GM19324 (cell line): Measurements from ENCODE around the gene DGLUCY.
"Not testable (repeated sequence)": the region's sequence is repeated elsewhere in the genome, so short reads cannot be mapped to it uniquely, and the experiment has no call there.

ENCODE experiments used
- ATAC-seq: cut with Tn5 transposase; IDR thresholded peaks from one replicate; pipeline ENCODE4 v1.9.1; 2021; ENCODE audit warnings: mild to moderate bottlenecking, moderate library complexity; ENCODE audit not compliant: unreplicated experiment, low FRiP score

DGLUCY gene

GRCh38 chr14:91230397-91231035 is 116.6 kb downstream of the DGLUCY start:
- ATAC-seq: no peak

DNA sequence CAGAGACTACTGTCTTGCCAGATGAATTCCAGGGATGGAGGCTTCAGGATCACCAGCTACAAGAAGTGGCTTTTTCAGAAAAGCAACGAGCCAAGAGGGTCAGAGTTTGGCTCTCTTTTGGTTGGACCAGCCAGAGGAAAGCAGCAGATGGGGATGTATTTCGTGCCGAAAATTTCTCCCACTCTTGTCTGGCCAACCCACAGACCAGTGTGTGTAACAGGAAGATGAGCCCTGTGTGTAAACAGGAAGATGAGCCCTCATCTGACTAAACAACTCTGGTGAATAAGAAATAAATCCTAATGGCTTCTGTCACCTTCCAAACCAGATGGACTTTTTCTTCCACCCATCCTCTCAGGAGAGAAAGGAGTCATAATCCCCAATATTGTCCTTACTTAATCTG is 117.6 kb downstream of the DGLUCY start:
- ATAC-seq: no peak

- no peak for ATAC-seq
Observed at GRCh38 chr14:91232052-91232451, 118.2 kb downstream of the DGLUCY start.

GRCh38 chr14:91232603-91233002 is 118.7 kb downstream of the DGLUCY start:
- ATAC-seq: no peak

DNA sequence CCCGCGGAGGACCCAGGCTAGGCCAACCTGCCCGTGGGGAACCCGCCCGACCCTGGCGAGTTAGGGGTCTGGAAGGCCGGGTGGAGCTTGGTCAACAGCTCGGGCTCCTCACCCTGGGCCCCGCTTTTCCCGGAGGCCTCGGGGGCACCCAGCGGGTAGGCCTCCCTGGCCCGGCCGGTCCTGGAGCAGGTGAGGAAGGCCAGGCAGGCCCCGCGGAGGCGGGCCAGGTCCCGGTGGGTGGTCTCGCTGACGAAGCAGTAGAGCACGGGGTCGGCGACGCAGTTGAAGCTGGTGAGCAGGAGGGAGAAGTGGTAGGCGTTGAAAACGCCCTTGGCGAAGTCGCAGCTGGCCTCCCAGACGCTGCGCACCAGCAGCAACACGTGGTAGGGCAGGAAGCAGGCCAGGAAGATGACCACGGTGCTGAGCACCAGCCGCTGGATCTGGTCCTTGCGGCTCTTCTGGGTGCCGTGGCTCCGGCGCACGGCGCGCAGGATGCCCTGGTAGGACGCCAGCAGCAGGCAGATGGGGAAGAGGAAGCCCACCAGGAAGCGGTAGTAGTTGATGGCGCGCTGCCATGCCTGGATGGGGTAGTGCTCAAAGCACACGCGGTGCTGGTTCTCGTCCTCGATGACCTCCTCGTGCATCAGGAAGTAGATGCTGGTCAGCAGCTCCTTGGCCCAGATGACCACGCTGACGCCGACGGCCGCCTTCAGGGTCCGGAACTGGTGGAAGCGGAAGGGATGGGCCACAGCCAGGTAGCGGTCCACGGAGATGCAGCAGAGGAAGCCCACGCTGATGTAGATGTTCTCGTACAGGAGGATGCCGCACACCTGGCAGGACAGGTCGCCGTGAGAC is 120.3 kb downstream of the DGLUCY start:
- ATAC-seq: no peak

DNA sequence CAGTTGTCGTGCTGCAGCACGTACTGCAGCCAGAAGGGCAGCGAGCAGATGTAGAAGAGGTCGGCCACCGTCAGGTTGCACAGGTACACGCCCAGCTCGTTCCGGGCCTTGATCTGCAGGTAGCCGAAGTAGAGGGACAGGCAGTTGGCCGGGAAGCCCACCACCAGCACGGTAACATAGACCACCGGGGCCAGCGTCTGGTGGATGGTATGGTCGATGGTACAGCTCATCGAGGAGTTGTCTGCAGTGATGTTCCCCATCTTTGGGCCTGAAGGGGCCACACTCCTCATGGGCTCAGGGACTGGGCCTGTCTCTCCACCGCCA is 120.9 kb downstream of the DGLUCY start:
- no peak for ATAC-seq

- ATAC-seq: no peak
Observed at GRCh38 chr14:91235841-91236240, 122.0 kb downstream of the DGLUCY start.

DNA sequence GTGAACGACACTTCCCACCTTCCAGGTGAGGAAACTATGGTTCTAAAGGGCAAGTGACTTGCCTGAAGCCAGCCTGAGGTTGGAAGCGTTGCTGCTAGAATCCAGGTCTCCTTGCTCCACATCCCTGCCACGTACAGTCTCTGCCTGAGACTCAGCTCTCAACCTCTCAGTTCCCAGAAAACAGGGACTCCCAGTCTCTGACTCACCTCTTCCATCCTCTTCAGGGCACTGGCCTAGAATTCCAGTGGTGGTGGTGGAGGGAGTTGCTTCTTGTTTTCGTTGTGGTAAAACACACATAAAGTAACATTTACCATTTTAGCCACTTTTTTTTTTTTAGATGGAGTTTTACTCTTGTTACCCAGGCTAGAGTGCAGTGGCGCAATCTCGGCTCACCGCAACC is 123.3 kb downstream of the DGLUCY start:
- no peak for ATAC-seq

DNA sequence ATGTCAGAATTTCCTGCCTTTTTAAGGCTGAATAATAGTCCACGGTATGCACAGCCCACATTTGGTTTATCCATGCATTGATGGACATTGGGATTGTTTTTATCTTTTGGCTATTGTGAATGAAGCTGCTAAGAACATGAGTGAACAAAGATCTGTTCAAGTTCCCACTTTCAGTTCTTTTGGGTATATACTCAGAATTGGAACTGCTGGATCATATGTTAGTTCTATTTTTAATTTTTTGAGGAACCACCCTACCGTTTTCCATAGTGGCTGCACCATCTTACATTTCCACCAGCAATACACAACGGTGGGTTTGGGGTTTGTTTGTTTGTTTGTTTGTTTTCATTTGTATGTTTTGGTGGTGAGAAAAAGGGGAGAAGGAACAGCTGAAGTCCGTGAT is 124.2 kb downstream of the DGLUCY start:
- ATAC-seq: no peak

- no peak for ATAC-seq
Observed at GRCh38 chr14:91238661-91239060, 124.8 kb downstream of the DGLUCY start.

DNA sequence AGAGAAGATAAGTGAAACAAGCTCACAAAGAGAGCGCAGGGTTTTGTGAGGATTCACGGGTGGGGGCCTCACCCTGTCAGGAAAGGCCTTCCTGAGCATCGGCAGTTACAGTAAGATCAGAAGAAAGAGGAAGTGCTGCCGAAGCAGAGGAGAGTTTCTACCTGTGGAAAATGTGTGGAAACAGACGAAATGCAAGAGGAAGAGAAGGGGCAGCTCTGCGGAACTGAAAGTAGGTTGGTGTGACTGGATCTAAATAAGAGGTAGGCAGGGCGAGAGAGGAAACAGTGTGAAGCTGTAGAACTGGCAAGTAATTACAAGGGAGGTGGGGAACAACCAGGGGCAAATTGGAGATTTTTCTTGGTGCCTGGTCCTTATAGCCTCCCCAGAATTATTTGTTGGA is 128.0 kb downstream of the DGLUCY start:
- peak; percentile 49 for ATAC-seq

DNA sequence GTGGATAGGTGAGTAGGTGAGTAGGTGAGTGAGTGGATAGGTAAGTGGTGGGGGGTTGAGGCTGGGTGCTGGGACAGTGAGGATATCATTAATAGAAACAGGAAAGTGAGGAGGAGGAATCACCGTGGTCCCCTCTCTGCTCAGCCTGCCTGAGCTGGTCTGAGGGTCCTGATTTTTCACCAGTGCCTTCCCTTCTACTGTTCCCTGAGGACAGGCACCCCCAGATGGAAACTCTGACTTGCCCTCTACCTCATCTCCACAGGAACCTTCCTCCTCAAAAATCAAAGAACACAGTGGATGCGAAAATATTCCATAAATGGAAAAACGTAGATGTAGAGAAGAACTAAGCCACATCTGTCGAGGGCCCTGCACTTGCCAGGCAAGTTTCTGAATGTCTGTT is 128.8 kb downstream of the DGLUCY start:
- ATAC-seq: no peak

GRCh38 chr14:91243074-91243471 is 129.2 kb downstream of the DGLUCY start:
- no peak for ATAC-seq

- ATAC-seq: no peak
Observed at GRCh38 chr14:91244501-91244901, 130.6 kb downstream of the DGLUCY start, which contains the start of gene GPR68. TSS of gene GPR68 (minus strand) at chr14:91244704. CDS start at chr14:91235050, 9,654 bp downstream.

DNA sequence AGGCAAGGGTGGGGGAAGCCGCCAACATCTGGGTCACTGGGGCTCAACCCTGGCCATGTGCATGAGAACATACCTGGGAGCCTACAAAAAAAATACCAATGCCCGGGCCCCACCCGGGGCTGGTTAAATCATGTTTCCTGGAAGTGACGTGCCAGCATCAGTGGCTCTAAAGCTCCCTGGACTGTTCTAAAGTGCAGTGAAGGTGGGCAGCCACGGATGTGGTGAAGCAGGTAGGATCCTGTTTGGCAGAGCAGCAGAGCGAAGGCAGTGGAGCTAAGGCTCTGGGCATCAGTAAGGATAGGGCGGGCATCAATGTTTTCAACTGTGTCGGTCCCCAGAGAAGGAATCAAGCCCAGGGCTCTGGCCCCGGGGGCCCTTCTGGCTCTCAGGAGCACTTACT is 131.2 kb downstream of the DGLUCY start:
- ATAC-seq: no peak

- not testable (repeated sequence) for ATAC-seq
Observed at GRCh38 chr14:91245616-91246015, 131.7 kb downstream of the DGLUCY start.

- ATAC-seq: no peak
Observed at GRCh38 chr14:91246051-91246852, 132.4 kb downstream of the DGLUCY start.

DNA sequence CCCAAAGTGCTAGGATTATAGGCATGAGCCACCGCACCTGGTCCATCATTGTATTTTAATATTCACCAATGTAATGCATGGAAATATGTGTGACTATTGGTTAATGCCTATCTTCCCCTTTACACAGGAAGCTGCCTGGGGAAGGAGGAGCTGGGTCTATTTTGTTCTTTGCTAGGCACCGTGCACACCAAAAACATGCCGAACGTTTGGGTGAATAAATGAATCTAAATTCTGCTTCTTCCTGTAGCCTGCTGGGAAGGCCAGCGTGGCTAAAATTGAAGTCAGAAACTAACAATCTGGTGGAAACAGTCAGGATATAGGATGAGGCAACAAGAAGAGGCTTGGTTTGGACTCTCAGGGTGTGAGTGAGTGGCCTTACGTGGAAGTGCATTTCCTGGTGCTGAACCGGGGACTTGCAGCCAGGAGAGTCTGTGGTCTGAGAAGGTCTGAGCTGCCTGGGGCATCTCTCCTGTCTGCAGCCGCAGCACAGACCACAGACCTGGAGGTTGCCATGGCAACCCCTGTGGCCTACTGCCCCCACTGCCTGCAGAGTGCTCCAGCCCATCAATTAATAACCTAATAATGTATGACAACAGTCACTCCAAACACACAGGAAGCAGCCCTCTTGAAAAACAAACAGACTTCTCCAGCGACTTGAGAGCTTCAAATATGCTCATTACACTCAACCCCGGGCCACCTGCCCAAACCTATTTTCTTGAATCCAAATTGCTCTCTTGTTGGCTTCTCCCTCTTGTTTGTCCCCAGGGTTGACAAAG is 136.2 kb downstream of the DGLUCY start:
- ATAC-seq: peak; percentile 87

- no peak for ATAC-seq
Observed at GRCh38 chr14:91250912-91251311, 137.0 kb downstream of the DGLUCY start.
